H1 (cell line): Measurements from ENCODE around the gene KLHL3. TPM values are rescaled to one million over a fixed set of nuclear protein-coding genes. Genes with fewer than 3 reads are reported as not detected.

Experiments
- CTCF ChIA-PET: fragments of 300-600 bp; sonication (Branson Sonifier 250); formaldehyde crosslinking; loops from one replicate; lab custom pipeline; 2021; ENCODE audit not compliant: partially characterized antibody; lab: Charles Lee
- POLR2A ChIA-PET: fragments of 300-600 bp; sonication (Branson Sonifier 250); formaldehyde crosslinking; loops from one replicate; lab custom pipeline; 2021; ENCODE audit warnings: inconsistent platforms; ENCODE audit not compliant: partially characterized antibody; lab: Charles Lee
- DNase-seq, 2 experiments: peaks; one replicate each; pipeline versions ENCODE4 v3.0.0 to v3.0.0-alpha.2; 2010 to 2022; ENCODE audit warnings: low spot score in 2 of 2, low read depth in 1 of 2, mixed read lengths in 1 of 2
- FAIRE-seq: peaks from 2 replicates; lab custom pipeline; 2011; peaks lifted over from hg19 to GRCh38; lab: Jason Lieb, UNC
- H2AFZ ChIP-seq: 2 replicates; pipeline ENCODE4 v1.8.1; 2012; ENCODE audit warnings: low read length, inconsistent platforms
- H2AK5ac ChIP-seq: 2 replicates; pipeline ENCODE4 v1.6.1; 2013; ENCODE audit warnings: low read depth, low read length
- H2BK120ac ChIP-seq: replicated peaks from 2 replicates; pipeline ENCODE3; 2013; ENCODE audit warnings: low read depth, low read length, inconsistent platforms
- H2BK12ac ChIP-seq: 2 replicates; pipeline ENCODE4 v1.6.1; 2013; ENCODE audit warnings: low read depth, low read length
- H2BK15ac ChIP-seq: 2 replicates; pipeline ENCODE4 v1.6.1; 2013; ENCODE audit warnings: low read length
- H2BK20ac ChIP-seq: 2 replicates; pipeline ENCODE4 v1.6.1; 2013; ENCODE audit warnings: low read length
- H2BK5ac ChIP-seq: 2 replicates; pipeline ENCODE4 v1.6.1; 2013; ENCODE audit warnings: low read depth, low read length
- H3K14ac ChIP-seq: 2 replicates; pipeline ENCODE4 v1.6.1; 2013; ENCODE audit warnings: inconsistent platforms; ENCODE audit not compliant: insufficient read length
- H3K18ac ChIP-seq: 2 replicates; pipeline ENCODE4 v1.6.1; 2013; ENCODE audit warnings: low read length; ENCODE audit errors: extremely low read depth
- H3K23ac ChIP-seq: 2 replicates; pipeline ENCODE4 v1.6.1; 2013; ENCODE audit warnings: inconsistent platforms; ENCODE audit not compliant: insufficient read length
- H3K23me2 ChIP-seq: 2 replicates; pipeline ENCODE4 v1.6.1; 2013; ENCODE audit warnings: low read depth, low read length
- H3K27ac ChIP-seq: 2 replicates; pipeline ENCODE4 v1.6.1; 2011; ENCODE audit warnings: low read depth, low read length, inconsistent platforms
- H3K27me3 ChIP-seq, 4 experiments: replicated peaks in 1 of 4; 1 replicate in 1 of 4; 2 replicates in 3 of 4; pipeline versions ENCODE4 v1.6.1 to v1.8.1; 2011 to 2013; ENCODE audit warnings: low read length in 3 of 4, mild to moderate bottlenecking in 3 of 4, inconsistent platforms in 2 of 4, mixed read lengths in 2 of 4, moderate library complexity in 1 of 4; ENCODE audit not compliant: control insufficient read depth in 3 of 4, insufficient read depth in 3 of 4; ENCODE audit errors: extremely low read depth in 1 of 4
- H3K36me3 ChIP-seq, 4 experiments: 2 replicates each; pipeline versions ENCODE4 v1.6.1 to v1.8.1; 2011 to 2013; ENCODE audit warnings: mild to moderate bottlenecking in 4 of 4, low read length in 3 of 4, moderate library complexity in 2 of 4, control low read depth in 1 of 4, inconsistent platforms in 1 of 4; ENCODE audit not compliant: insufficient read depth in 4 of 4, control insufficient read depth in 2 of 4
- H3K4ac ChIP-seq: replicated peaks from 2 replicates; pipeline ENCODE3; 2013; ENCODE audit warnings: low read length, low read depth, mixed read lengths, inconsistent platforms; ENCODE audit not compliant: insufficient read length
- H3K4me1 ChIP-seq, 4 experiments: replicated peaks in 1 of 4; 1 replicate in 1 of 4; 2 replicates in 3 of 4; pipeline versions ENCODE4 v1.6.1 to v1.8.1; 2011 to 2013; ENCODE audit warnings: low read length in 3 of 4, inconsistent platforms in 2 of 4, mixed read lengths in 1 of 4; ENCODE audit not compliant: insufficient read depth in 4 of 4, control insufficient read depth in 3 of 4
- H3K4me2 ChIP-seq, 2 experiments: 2 replicates each; pipeline versions ENCODE4 v1.6.1 to v1.8.1; 2011 to 2013; ENCODE audit warnings: low read depth in 2 of 2, low read length in 2 of 2, control low read depth in 1 of 2, inconsistent platforms in 1 of 2, mild to moderate bottlenecking in 1 of 2; ENCODE audit not compliant: insufficient read depth in 1 of 2
- H3K4me3 ChIP-seq, 4 experiments: fragments of 200-600, 300-600 bp in 1 of 4; sonication (generic), shearing (Covaris generic), sonication (Bioruptor Twin) in 1 of 4; 2 replicates each; pipeline versions ENCODE4 v1.5.1 to v1.8.1; 2011 to 2016; ENCODE audit warnings: low read length in 4 of 4, low read depth in 3 of 4, control low read depth in 2 of 4, inconsistent platforms in 2 of 4, mild to moderate bottlenecking in 2 of 4, mixed read lengths in 1 of 4, moderate library complexity in 1 of 4; ENCODE audit not compliant: insufficient read depth in 2 of 4; ENCODE audit errors: extremely low read depth in 1 of 4
- H3K56ac ChIP-seq: replicated peaks from 2 replicates; pipeline ENCODE3; 2013; ENCODE audit warnings: low read depth, mild to moderate bottlenecking, mixed read lengths, low read length, inconsistent platforms; ENCODE audit not compliant: insufficient read length
- H3K79me1 ChIP-seq: 2 replicates; pipeline ENCODE4 v1.6.1; 2013; ENCODE audit warnings: low read depth, low read length, control low read depth
- H3K79me2 ChIP-seq, 2 experiments: 2 replicates each; pipeline versions ENCODE4 v1.6.1 to v1.8.1; 2012 to 2013; ENCODE audit warnings: low read length in 2 of 2, mild to moderate bottlenecking in 2 of 2, inconsistent platforms in 1 of 2; ENCODE audit not compliant: insufficient read depth in 2 of 2, control insufficient read depth in 1 of 2
- H3K9ac ChIP-seq, 4 experiments: replicated peaks in 1 of 4; 1 replicate in 1 of 4; 2 replicates in 3 of 4; pipeline versions ENCODE4 v1.6.1 to v1.8.1; 2011 to 2013; ENCODE audit warnings: low read depth in 3 of 4, low read length in 3 of 4, control low read depth in 2 of 4, mild to moderate bottlenecking in 2 of 4, moderate library complexity in 2 of 4, inconsistent platforms in 1 of 4; ENCODE audit errors: extremely low read depth in 1 of 4
- H3K9me3 ChIP-seq, 2 experiments: 2 replicates each; pipeline versions ENCODE4 v1.6.1 to v1.8.1; 2012 to 2013; ENCODE audit warnings: mild to moderate bottlenecking in 2 of 2, moderate library complexity in 2 of 2, control low read depth in 1 of 2, inconsistent platforms in 1 of 2, low read depth in 1 of 2, low read length in 1 of 2, mixed read lengths in 1 of 2; ENCODE audit not compliant: insufficient read depth in 2 of 2
- H4K20me1 ChIP-seq, 2 experiments: replicated peaks in 1 of 2; 2 replicates each; pipeline versions ENCODE3 to v1.8.1; 2011 to 2013; ENCODE audit warnings: inconsistent platforms in 2 of 2, low read length in 2 of 2, mild to moderate bottlenecking in 1 of 2; ENCODE audit not compliant: insufficient read depth in 2 of 2, control insufficient read depth in 1 of 2
- H4K5ac ChIP-seq: 2 replicates; pipeline ENCODE4 v1.6.1; 2013; ENCODE audit warnings: low read length, low read depth, mixed read lengths, inconsistent platforms; ENCODE audit not compliant: insufficient read length
- H4K8ac ChIP-seq: 2 replicates; pipeline ENCODE4 v1.8.0; 2013; ENCODE audit warnings: mild to moderate bottlenecking, moderate library complexity, low read length, inconsistent platforms; ENCODE audit not compliant: insufficient read depth; ENCODE audit errors: extremely low read depth
- H4K91ac ChIP-seq: replicated peaks from 2 replicates; pipeline ENCODE3; 2013; ENCODE audit warnings: low read length, mixed read lengths, inconsistent platforms; ENCODE audit not compliant: insufficient read length
- BRCA1 ChIP-seq: IDR thresholded peaks from 2 replicates; pipeline ENCODE4 v1.6.1; 2012; ENCODE audit warnings: low read depth, low read length, improper control_type of control experiment
- EZH2 ChIP-seq: fragments of 200-600 bp; sonication (generic); IDR thresholded peaks from 2 replicates; pipeline ENCODE4 v1.7.1; 2012; ENCODE audit warnings: low read depth, mild to moderate bottlenecking, moderate library complexity, low read length, inconsistent platforms; ENCODE audit not compliant: severe bottlenecking
- KDM5A ChIP-seq: fragments of 200-600 bp; IDR thresholded peaks from 2 replicates; pipeline ENCODE4 v1.7.1; 2012; ENCODE audit warnings: mild to moderate bottlenecking, low read length, inconsistent platforms, mixed read lengths
- NRF1 ChIP-seq: IDR thresholded peaks from 2 replicates; pipeline ENCODE4 v1.6.1; 2011; ENCODE audit warnings: mild to moderate bottlenecking, low read depth, low read length, improper control_type of control experiment
- PHF8 ChIP-seq: fragments of 200-600 bp; sonication (generic); conservative IDR thresholded peaks from 2 replicates; pipeline ENCODE4 v1.7.1; 2012; ENCODE audit warnings: low read depth, mild to moderate bottlenecking, inconsistent platforms, low read length, moderate library complexity
- TAF1 ChIP-seq: IDR thresholded peaks from 2 replicates; pipeline ENCODE4 v1.6.1; 2011; ENCODE audit warnings: mild to moderate bottlenecking, low read depth, low read length
- TAF7 ChIP-seq: optimal IDR thresholded peaks from 2 replicates; pipeline ENCODE3; 2011; ENCODE audit warnings: low read depth, mild to moderate bottlenecking, inconsistent platforms, low read length, moderate library complexity, borderline replicate concordance
- WGBS, 2 experiments: shearing (Covaris generic) in 1 of 2; methylation state at CpG; one replicate each; pipeline versions ENCODE4 v1.1.6 to v1.1.7; 2013 to 2015; ENCODE audit warnings: low lambda C conversion rate in 2 of 2, mixed read lengths in 2 of 2, inconsistent platforms in 1 of 2, low coverage in 1 of 2, missing lambda C conversion rate in 1 of 2; ENCODE audit not compliant: insufficient replicate concordance in 2 of 2, insufficient coverage in 1 of 2, insufficient read length in 1 of 2; ENCODE audit errors: extremely low coverage in 1 of 2, missing lambda C conversion rate in 1 of 2; 5-methylcytosine and 5-hydroxymethylcytosine counted together
- polyA plus RNA-seq, 7 experiments: library from polyadenylated mRNA; depleted of rRNA in 3 of 7; stranded (reverse) in 5 of 7; unstranded in 2 of 7; fragments of >200 nt in 5 of 7; fragments of 200-250 nt in 2 of 7; gene quantifications; 1 replicate in 5 of 7; 2 replicates in 1 of 7; 4 replicates in 1 of 7; pipeline versions ENCODE4 v1.2.1 to v1.2.3, GENCODE V29; 2011 to 2013; ENCODE audit warnings: missing spikeins in 2 of 7, mixed read lengths in 2 of 7
- total RNA-seq: library from RNA; stranded (reverse); fragmentation: NEBNext Ultra II Directional; extraction: Animal tissue kit (Norgen Biotek cat#: 25700); gene quantifications from 2 replicates; pipeline ENCODE4 v1.2.1, GENCODE V29; 2021
- TF ChIP-seq, protein P1 (sequence below), 3 experiments: IDR thresholded peaks; 1 replicate in 2 of 3; 2 replicates in 1 of 3; pipeline versions ENCODE4 v1.5.1 to v1.6.1; 2011; ENCODE audit warnings: low read length in 3 of 3, mild to moderate bottlenecking in 3 of 3, inconsistent platforms in 2 of 3, low read depth in 1 of 3, moderate library complexity in 1 of 3; ENCODE audit not compliant: insufficient read depth in 1 of 3; ENCODE audit errors: control extremely low read depth in 1 of 3
- TF ChIP-seq, protein P2 (sequence below): IDR thresholded peaks from 2 replicates; pipeline ENCODE4 v1.6.1; 2012; ENCODE audit warnings: inconsistent platforms

Gene KLHL3
- total and polyA plus RNA-seq, 2 of the 8 experiments (the other 6 are each of a cell fraction or from before 2014, with no cell fraction given): 7.4 to 13.7 TPM

DNA sequence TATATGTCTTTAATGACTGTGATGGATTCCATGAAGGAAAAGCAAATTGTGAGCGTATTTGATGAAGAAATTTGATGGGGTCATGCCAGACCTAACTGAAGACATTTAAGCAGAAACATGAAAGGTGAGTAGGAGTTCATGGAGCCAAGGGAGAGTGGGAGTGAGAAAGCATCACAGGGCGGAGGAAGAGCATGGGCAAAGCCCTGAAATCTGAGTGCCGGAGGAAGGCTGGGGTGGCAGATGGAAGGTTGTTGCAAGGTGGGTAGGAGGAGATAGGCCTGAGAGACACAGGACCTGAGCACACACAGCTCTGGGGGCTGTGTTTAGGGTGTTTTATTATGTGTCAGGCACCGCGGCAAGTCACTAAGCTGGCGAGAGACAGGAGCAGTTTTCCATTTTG lies 136.4 kb downstream of the KLHL3 start:
- Histone ChIP-seq H3K18ac (no peak overlapping the region), H2BK120ac (no peak overlapping the region), H3K23ac (no peak overlapping the region), H2BK20ac (no peak overlapping the region), H3K79me1 (no peaks in the 10 kb centered on the region), H3K4ac (no peak overlapping the region), H3K36me3 (no peaks in the 10 kb centered on the region), H3K23me2 (no peaks in the 10 kb centered on the region), H2BK5ac (no peak overlapping the region), H3K9me3 (no peaks in the 10 kb centered on the region), H3K27ac (no peak overlapping the region), H3K4me2 (no peak overlapping the region), H4K5ac (no peak overlapping the region), H3K27me3 (no peaks in the 10 kb centered on the region), H4K8ac (no peak overlapping the region), H4K20me1 (no peaks in the 10 kb centered on the region), H3K79me2 (no peaks in the 10 kb centered on the region), H2BK12ac (no peak overlapping the region), H3K4me1 (no peaks in the 10 kb centered on the region), H4K91ac (no peak overlapping the region), H3K4me3 (no peak overlapping the region), H2AK5ac (no peak overlapping the region), H3K14ac (no peak overlapping the region), H3K9ac (no peak overlapping the region), H2AFZ (no peak overlapping the region), H2BK15ac (no peak overlapping the region), H3K56ac (no peak overlapping the region)
- TF ChIP-seq, protein P1, sequence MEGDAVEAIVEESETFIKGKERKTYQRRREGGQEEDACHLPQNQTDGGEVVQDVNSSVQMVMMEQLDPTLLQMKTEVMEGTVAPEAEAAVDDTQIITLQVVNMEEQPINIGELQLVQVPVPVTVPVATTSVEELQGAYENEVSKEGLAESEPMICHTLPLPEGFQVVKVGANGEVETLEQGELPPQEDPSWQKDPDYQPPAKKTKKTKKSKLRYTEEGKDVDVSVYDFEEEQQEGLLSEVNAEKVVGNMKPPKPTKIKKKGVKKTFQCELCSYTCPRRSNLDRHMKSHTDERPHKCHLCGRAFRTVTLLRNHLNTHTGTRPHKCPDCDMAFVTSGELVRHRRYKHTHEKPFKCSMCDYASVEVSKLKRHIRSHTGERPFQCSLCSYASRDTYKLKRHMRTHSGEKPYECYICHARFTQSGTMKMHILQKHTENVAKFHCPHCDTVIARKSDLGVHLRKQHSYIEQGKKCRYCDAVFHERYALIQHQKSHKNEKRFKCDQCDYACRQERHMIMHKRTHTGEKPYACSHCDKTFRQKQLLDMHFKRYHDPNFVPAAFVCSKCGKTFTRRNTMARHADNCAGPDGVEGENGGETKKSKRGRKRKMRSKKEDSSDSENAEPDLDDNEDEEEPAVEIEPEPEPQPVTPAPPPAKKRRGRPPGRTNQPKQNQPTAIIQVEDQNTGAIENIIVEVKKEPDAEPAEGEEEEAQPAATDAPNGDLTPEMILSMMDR (IDR thresholded peaks at IDR 0.05; ENCODE audit: control extremely low read depth in 1 of 3, insufficient read depth in 1 of 3, low read depth in 1 of 3, low read length in 3 of 3): no peak
- TF ChIP-seq TAF1 (no peak), KDM5A (no peak), PHF8 (no peak), EZH2 (no peak), NRF1 (no peak), BRCA1 (no peak), TAF7 (no peak)
- TF ChIP-seq, protein P2, sequence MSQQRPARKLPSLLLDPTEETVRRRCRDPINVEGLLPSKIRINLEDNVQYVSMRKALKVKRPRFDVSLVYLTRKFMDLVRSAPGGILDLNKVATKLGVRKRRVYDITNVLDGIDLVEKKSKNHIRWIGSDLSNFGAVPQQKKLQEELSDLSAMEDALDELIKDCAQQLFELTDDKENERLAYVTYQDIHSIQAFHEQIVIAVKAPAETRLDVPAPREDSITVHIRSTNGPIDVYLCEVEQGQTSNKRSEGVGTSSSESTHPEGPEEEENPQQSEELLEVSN: no peak
- no peak for DNase-seq
- FAIRE-seq: no peak
- ChIA-PET CTCF (interaction anchor here (1.1 to 3.2 kb wide), 2 partner anchors 18 to 20 kb away, joined by 4 to 11 read pairs; no protein-coding TSS in a partner anchor), POLR2A (no interaction called here)
- WGBS, 2 experiments: 82% methylated on average over 6 of the region's 6 CpGs; no CpG with 5 or more reads in 1 of the 2 experiments
